ENCODE data around the gene RAPGEF3.

RAPGEF3 gene, protein sequence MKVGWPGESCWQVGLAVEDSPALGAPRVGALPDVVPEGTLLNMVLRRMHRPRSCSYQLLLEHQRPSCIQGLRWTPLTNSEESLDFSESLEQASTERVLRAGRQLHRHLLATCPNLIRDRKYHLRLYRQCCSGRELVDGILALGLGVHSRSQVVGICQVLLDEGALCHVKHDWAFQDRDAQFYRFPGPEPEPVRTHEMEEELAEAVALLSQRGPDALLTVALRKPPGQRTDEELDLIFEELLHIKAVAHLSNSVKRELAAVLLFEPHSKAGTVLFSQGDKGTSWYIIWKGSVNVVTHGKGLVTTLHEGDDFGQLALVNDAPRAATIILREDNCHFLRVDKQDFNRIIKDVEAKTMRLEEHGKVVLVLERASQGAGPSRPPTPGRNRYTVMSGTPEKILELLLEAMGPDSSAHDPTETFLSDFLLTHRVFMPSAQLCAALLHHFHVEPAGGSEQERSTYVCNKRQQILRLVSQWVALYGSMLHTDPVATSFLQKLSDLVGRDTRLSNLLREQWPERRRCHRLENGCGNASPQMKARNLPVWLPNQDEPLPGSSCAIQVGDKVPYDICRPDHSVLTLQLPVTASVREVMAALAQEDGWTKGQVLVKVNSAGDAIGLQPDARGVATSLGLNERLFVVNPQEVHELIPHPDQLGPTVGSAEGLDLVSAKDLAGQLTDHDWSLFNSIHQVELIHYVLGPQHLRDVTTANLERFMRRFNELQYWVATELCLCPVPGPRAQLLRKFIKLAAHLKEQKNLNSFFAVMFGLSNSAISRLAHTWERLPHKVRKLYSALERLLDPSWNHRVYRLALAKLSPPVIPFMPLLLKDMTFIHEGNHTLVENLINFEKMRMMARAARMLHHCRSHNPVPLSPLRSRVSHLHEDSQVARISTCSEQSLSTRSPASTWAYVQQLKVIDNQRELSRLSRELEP

DNA sequence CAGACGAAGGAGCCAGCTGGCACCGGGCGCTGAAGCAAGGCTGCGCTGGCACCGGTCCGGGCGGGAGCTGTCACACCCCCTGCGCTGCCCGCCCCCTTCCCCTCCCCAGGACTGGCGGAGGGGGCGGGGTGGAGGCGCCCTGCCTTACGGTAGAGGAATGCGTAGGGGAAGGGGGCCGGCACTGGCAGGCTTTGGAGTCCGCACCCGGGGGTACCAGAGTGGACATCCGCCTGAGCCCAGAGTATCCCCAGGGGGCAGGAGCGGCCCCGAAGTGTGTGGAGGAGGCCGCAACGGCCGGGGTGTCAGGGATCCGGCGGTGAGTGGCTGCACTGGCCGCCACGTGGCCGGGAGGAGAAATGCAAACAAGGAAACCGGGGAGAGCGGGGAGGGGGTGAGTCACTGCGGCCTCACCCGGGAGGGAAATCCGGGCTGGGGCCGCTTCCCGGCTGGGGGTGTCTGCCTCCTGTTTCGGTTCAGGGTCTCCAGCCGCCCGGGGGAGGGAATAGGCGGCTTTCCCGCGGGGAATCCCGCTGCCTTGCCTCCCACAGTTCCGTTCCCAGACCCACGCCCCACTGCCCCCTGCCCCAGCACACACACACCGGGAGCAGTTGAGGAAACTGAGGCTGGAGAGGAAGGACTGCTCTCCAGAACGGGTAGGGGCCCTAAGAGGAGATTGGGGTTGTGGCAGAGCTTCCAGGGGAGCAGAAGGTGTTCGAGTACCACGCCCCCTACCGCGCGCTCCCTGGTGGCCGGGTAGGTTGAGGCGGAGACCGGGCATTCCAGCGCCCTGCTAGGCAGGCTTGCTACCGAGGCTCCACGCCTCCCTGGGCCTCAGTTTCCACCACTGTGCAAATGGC is at the start of gene RAPGEF3:
Gene RAPGEF3, minus strand, starts transcription at position 47 of the 857 bp plus-strand sequence. CDS start 324 bp downstream, outside the sequence.
- DNase-seq, result peak; percentile 24

GRCh38 chr12:47808050-47808449 is 49.4 kb upstream of the RAPGEF3 start:
- DNase-seq, result peak; percentile 38

- DNase-seq, result no peak
These were observed 48.7 kb upstream of the RAPGEF3 start for GRCh38 chr12:47807338-47807737.

GRCh38 chr12:47805417-47805816 is 46.7 kb upstream of the RAPGEF3 start:
- no peak for DNase-seq

GRCh38 chr12:47804171-47804570 is 45.5 kb upstream of the RAPGEF3 start:
- DNase-seq, result no peak

DNA sequence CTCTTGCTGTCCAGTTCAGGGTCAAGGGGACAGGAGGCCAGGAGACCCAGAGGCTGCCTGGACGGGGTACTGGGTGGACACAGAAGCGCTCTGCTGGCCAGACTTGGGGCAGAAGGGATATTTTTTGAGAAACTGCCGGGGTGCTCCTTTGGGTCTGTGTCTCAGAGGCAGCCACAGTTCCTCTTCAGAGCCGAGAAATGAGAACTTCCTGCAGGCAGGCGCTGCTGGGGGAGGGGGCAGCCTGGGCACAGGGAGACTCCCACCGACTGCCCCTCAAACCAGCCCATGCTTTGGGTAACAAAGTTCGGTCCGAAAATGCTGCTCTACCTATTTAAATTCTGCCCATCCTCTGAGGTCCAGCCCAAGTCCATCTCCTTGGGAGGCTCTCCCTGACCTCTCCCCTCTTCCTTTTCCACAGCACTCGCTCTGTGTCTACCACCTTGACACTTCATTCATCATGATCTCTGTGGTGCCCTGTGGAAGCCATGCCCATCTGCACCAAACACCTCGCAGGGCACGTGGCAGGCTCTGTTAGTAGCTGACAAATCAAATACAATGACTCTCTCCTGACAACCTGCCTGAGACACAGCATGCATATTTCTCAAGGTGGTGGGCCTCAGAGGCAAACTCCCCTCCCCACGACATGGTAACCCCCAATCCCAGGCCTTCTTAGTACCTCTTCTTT is 44.7 kb upstream of the RAPGEF3 start:
- DNase-seq, result no peak

- DNase-seq, result no peak
These were observed 43.6 kb upstream of the RAPGEF3 start for GRCh38 chr12:47802312-47802711.

- DNase-seq, result peak; percentile 16
These were observed 43.2 kb upstream of the RAPGEF3 start for GRCh38 chr12:47801904-47802246.

DNA sequence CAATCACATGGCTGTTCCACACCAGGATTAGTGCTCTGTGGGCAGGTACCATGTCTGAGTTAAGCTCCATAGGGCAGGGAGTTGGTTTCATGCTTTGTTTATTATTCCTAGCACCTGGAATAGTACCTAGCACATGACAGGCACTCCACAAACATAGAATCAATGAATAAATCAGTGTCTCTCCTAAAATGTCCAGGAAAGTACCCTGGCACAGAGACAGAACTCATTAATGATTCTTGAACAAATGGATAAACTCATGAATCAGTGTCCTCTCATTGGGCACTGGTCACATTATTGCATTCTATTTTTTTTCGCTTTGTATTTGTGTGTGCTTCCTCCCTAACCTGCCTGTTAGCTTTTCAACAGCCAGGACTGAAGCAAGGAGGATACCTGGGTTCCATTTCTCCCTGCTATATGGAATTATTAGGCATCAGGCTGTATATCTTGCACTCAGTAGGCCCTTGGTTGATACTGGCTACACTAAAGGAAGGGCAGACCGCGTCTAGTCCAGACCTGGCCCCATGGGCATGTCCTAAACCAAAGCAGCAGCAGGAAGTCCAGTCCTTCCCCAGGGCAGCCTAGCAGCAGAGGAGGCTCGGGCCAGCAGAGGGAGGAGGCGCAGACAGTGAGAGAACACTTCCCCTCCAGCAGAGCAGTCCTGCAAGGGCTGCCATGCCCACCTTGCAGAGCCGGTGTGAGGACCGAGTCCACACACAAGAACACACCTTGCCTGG is 42.7 kb upstream of the RAPGEF3 start:
- peak; percentile 46 for DNase-seq

DNA sequence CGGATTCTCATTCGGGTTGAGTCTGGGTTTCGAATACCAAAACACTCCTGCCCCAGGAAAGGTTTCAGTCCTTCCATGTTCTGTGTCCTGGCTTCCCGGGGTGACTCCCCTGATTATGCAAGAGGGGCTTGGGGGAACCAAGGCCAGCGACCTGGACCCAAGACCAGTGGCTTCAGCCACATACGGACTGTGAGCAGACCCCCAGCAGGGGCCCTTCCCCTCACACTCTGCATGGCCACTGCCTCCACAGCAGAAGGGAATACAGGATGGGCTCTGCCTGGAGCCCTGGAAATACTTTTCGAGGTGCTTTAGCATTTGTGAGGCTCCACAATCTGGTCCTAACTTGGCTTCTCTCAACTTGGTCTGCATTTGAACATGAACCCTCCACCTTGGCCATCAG is 41.9 kb upstream of the RAPGEF3 start:
- DNase-seq, result no peak

- DNase-seq, result no peak
These were observed 40.8 kb upstream of the RAPGEF3 start for GRCh38 chr12:47799357-47799955.

- DNase-seq, result no peak
These were observed 39.8 kb upstream of the RAPGEF3 start for GRCh38 chr12:47798382-47798948.

DNA sequence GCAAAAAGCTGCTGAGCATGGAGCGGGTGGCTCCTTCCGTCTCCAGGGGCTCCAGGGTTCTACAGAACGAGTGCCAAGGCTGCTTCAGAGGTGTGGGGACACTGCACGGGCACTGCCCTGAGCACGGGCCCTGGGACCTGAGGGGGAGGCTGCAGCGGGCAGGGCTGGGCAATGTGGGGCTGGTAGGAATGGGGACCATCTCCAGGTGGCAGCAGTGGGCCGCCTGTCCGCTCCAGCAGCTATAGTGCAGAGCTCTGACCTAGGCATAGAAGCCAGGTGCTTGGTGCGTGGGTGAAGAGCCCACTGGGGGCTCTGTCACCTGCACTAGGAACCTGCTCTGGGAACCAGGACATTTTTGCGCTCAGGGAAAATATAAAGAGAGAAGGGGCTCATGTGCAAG is 38.8 kb upstream of the RAPGEF3 start:
- DNase-seq, result no peak

GRCh38 chr12:47795814-47796411 is 37.2 kb upstream of the RAPGEF3 start:
- no peak for DNase-seq

- no peak for DNase-seq
These were observed 36.6 kb upstream of the RAPGEF3 start for GRCh38 chr12:47795121-47795813.

GRCh38 chr12:47794679-47795078 is 36.0 kb upstream of the RAPGEF3 start:
- DNase-seq, result no peak

GRCh38 chr12:47793015-47793681 is 34.5 kb upstream of the RAPGEF3 start:
- no peak for DNase-seq

- DNase-seq, result no peak
These were observed 33.2 kb upstream of the RAPGEF3 start for GRCh38 chr12:47791874-47792273.

- no peak for DNase-seq
These were observed 32.7 kb upstream of the RAPGEF3 start for GRCh38 chr12:47791351-47791746.
